H1 (cell line): ENCODE results near the gene CLEC16A. TPM values are rescaled to one million over a fixed set of nuclear protein-coding genes. Genes with fewer than 3 reads are reported as not detected.

Source experiments
- CTCF ChIA-PET: fragments of 300-600 bp; sonication (Branson Sonifier 250); formaldehyde crosslinking; loops from one replicate; lab custom pipeline; 2021; ENCODE audit not compliant: partially characterized antibody; lab: Charles Lee
- POLR2A ChIA-PET: fragments of 300-600 bp; sonication (Branson Sonifier 250); formaldehyde crosslinking; loops from one replicate; lab custom pipeline; 2021; ENCODE audit warnings: inconsistent platforms; ENCODE audit not compliant: partially characterized antibody; lab: Charles Lee
- DNase-seq, 2 experiments: peaks; one replicate each; pipeline versions ENCODE4 v3.0.0 to v3.0.0-alpha.2; 2010 to 2022; ENCODE audit warnings: low spot score in 2 of 2, low read depth in 1 of 2, mixed read lengths in 1 of 2
- FAIRE-seq: peaks from 2 replicates; lab custom pipeline; 2011; peaks lifted over from hg19 to GRCh38; lab: Jason Lieb, UNC
- H2AFZ ChIP-seq: 2 replicates; pipeline ENCODE4 v1.8.1; 2012; ENCODE audit warnings: low read length, inconsistent platforms
- H2AK5ac ChIP-seq: 2 replicates; pipeline ENCODE4 v1.6.1; 2013; ENCODE audit warnings: low read depth, low read length
- H2BK120ac ChIP-seq: replicated peaks from 2 replicates; pipeline ENCODE3; 2013; ENCODE audit warnings: low read depth, low read length, inconsistent platforms
- H2BK12ac ChIP-seq: 2 replicates; pipeline ENCODE4 v1.6.1; 2013; ENCODE audit warnings: low read depth, low read length
- H2BK15ac ChIP-seq: 2 replicates; pipeline ENCODE4 v1.6.1; 2013; ENCODE audit warnings: low read length
- H2BK20ac ChIP-seq: 2 replicates; pipeline ENCODE4 v1.6.1; 2013; ENCODE audit warnings: low read length
- H2BK5ac ChIP-seq: 2 replicates; pipeline ENCODE4 v1.6.1; 2013; ENCODE audit warnings: low read depth, low read length
- H3K14ac ChIP-seq: 2 replicates; pipeline ENCODE4 v1.6.1; 2013; ENCODE audit warnings: inconsistent platforms; ENCODE audit not compliant: insufficient read length
- H3K18ac ChIP-seq: 2 replicates; pipeline ENCODE4 v1.6.1; 2013; ENCODE audit warnings: low read length; ENCODE audit errors: extremely low read depth
- H3K23ac ChIP-seq: 2 replicates; pipeline ENCODE4 v1.6.1; 2013; ENCODE audit warnings: inconsistent platforms; ENCODE audit not compliant: insufficient read length
- H3K23me2 ChIP-seq: 2 replicates; pipeline ENCODE4 v1.6.1; 2013; ENCODE audit warnings: low read depth, low read length
- H3K27ac ChIP-seq: 2 replicates; pipeline ENCODE4 v1.6.1; 2011; ENCODE audit warnings: low read depth, low read length, inconsistent platforms
- H3K27me3 ChIP-seq, 4 experiments: replicated peaks in 1 of 4; 1 replicate in 1 of 4; 2 replicates in 3 of 4; pipeline versions ENCODE4 v1.6.1 to v1.8.1; 2011 to 2013; ENCODE audit warnings: low read length in 3 of 4, mild to moderate bottlenecking in 3 of 4, inconsistent platforms in 2 of 4, mixed read lengths in 2 of 4, moderate library complexity in 1 of 4; ENCODE audit not compliant: control insufficient read depth in 3 of 4, insufficient read depth in 3 of 4; ENCODE audit errors: extremely low read depth in 1 of 4
- H3K36me3 ChIP-seq, 4 experiments: 2 replicates each; pipeline versions ENCODE4 v1.6.1 to v1.8.1; 2011 to 2013; ENCODE audit warnings: mild to moderate bottlenecking in 4 of 4, low read length in 3 of 4, moderate library complexity in 2 of 4, control low read depth in 1 of 4, inconsistent platforms in 1 of 4; ENCODE audit not compliant: insufficient read depth in 4 of 4, control insufficient read depth in 2 of 4
- H3K4ac ChIP-seq: replicated peaks from 2 replicates; pipeline ENCODE3; 2013; ENCODE audit warnings: low read length, low read depth, mixed read lengths, inconsistent platforms; ENCODE audit not compliant: insufficient read length
- H3K4me1 ChIP-seq, 4 experiments: replicated peaks in 1 of 4; 1 replicate in 1 of 4; 2 replicates in 3 of 4; pipeline versions ENCODE4 v1.6.1 to v1.8.1; 2011 to 2013; ENCODE audit warnings: low read length in 3 of 4, inconsistent platforms in 2 of 4, mixed read lengths in 1 of 4; ENCODE audit not compliant: insufficient read depth in 4 of 4, control insufficient read depth in 3 of 4
- H3K4me2 ChIP-seq, 2 experiments: 2 replicates each; pipeline versions ENCODE4 v1.6.1 to v1.8.1; 2011 to 2013; ENCODE audit warnings: low read depth in 2 of 2, low read length in 2 of 2, control low read depth in 1 of 2, inconsistent platforms in 1 of 2, mild to moderate bottlenecking in 1 of 2; ENCODE audit not compliant: insufficient read depth in 1 of 2
- H3K4me3 ChIP-seq, 4 experiments: fragments of 200-600, 300-600 bp in 1 of 4; sonication (generic), shearing (Covaris generic), sonication (Bioruptor Twin) in 1 of 4; 2 replicates each; pipeline versions ENCODE4 v1.5.1 to v1.8.1; 2011 to 2016; ENCODE audit warnings: low read length in 4 of 4, low read depth in 3 of 4, control low read depth in 2 of 4, inconsistent platforms in 2 of 4, mild to moderate bottlenecking in 2 of 4, mixed read lengths in 1 of 4, moderate library complexity in 1 of 4; ENCODE audit not compliant: insufficient read depth in 2 of 4; ENCODE audit errors: extremely low read depth in 1 of 4
- H3K56ac ChIP-seq: replicated peaks from 2 replicates; pipeline ENCODE3; 2013; ENCODE audit warnings: low read depth, mild to moderate bottlenecking, mixed read lengths, low read length, inconsistent platforms; ENCODE audit not compliant: insufficient read length
- H3K79me1 ChIP-seq: 2 replicates; pipeline ENCODE4 v1.6.1; 2013; ENCODE audit warnings: low read depth, low read length, control low read depth
- H3K79me2 ChIP-seq, 2 experiments: 2 replicates each; pipeline versions ENCODE4 v1.6.1 to v1.8.1; 2012 to 2013; ENCODE audit warnings: low read length in 2 of 2, mild to moderate bottlenecking in 2 of 2, inconsistent platforms in 1 of 2; ENCODE audit not compliant: insufficient read depth in 2 of 2, control insufficient read depth in 1 of 2
- H3K9ac ChIP-seq, 4 experiments: replicated peaks in 1 of 4; 1 replicate in 1 of 4; 2 replicates in 3 of 4; pipeline versions ENCODE4 v1.6.1 to v1.8.1; 2011 to 2013; ENCODE audit warnings: low read depth in 3 of 4, low read length in 3 of 4, control low read depth in 2 of 4, mild to moderate bottlenecking in 2 of 4, moderate library complexity in 2 of 4, inconsistent platforms in 1 of 4; ENCODE audit errors: extremely low read depth in 1 of 4
- H3K9me3 ChIP-seq, 2 experiments: 2 replicates each; pipeline versions ENCODE4 v1.6.1 to v1.8.1; 2012 to 2013; ENCODE audit warnings: mild to moderate bottlenecking in 2 of 2, moderate library complexity in 2 of 2, control low read depth in 1 of 2, inconsistent platforms in 1 of 2, low read depth in 1 of 2, low read length in 1 of 2, mixed read lengths in 1 of 2; ENCODE audit not compliant: insufficient read depth in 2 of 2
- H4K20me1 ChIP-seq, 2 experiments: replicated peaks in 1 of 2; 2 replicates each; pipeline versions ENCODE3 to v1.8.1; 2011 to 2013; ENCODE audit warnings: inconsistent platforms in 2 of 2, low read length in 2 of 2, mild to moderate bottlenecking in 1 of 2; ENCODE audit not compliant: insufficient read depth in 2 of 2, control insufficient read depth in 1 of 2
- H4K5ac ChIP-seq: 2 replicates; pipeline ENCODE4 v1.6.1; 2013; ENCODE audit warnings: low read length, low read depth, mixed read lengths, inconsistent platforms; ENCODE audit not compliant: insufficient read length
- H4K8ac ChIP-seq: 2 replicates; pipeline ENCODE4 v1.8.0; 2013; ENCODE audit warnings: mild to moderate bottlenecking, moderate library complexity, low read length, inconsistent platforms; ENCODE audit not compliant: insufficient read depth; ENCODE audit errors: extremely low read depth
- H4K91ac ChIP-seq: replicated peaks from 2 replicates; pipeline ENCODE3; 2013; ENCODE audit warnings: low read length, mixed read lengths, inconsistent platforms; ENCODE audit not compliant: insufficient read length
- BCL11A ChIP-seq, 2 experiments: IDR thresholded peaks; one replicate each; pipeline ENCODE4 v1.6.1; 2011; ENCODE audit warnings: low read depth in 2 of 2, low read length in 2 of 2, mild to moderate bottlenecking in 2 of 2
- CBX8 ChIP-seq: fragments of 300-800, 300-1000 bp; sonication (generic); IDR thresholded peaks from 2 replicates; pipeline ENCODE4 v1.7.1; 2016; ENCODE audit warnings: low read depth, low read length, borderline replicate concordance
- CHD2 ChIP-seq: IDR thresholded peaks from 2 replicates; pipeline ENCODE4 v1.6.1; 2012; ENCODE audit warnings: low read length, improper control_type of control experiment
- CTCF ChIP-seq, 3 experiments: IDR thresholded peaks; 1 replicate in 2 of 3; 2 replicates in 1 of 3; pipeline versions ENCODE4 v1.5.1 to v1.6.1; 2011; ENCODE audit warnings: low read length in 3 of 3, mild to moderate bottlenecking in 3 of 3, inconsistent platforms in 2 of 3, low read depth in 1 of 3, moderate library complexity in 1 of 3; ENCODE audit not compliant: insufficient read depth in 1 of 3; ENCODE audit errors: control extremely low read depth in 1 of 3
- EGR1 ChIP-seq: IDR thresholded peaks from 2 replicates; pipeline ENCODE4 v1.6.1; 2011; ENCODE audit warnings: low read depth, low read length, borderline replicate concordance
- GTF2F1 ChIP-seq: IDR thresholded peaks from 2 replicates; pipeline ENCODE4 v1.6.1; 2012; ENCODE audit warnings: low read depth, low read length, improper control_type of control experiment, borderline replicate concordance
- KDM4A ChIP-seq: IDR thresholded peaks from one replicate; pipeline ENCODE4 v1.7.1; 2012; ENCODE audit warnings: low read depth, mild to moderate bottlenecking, moderate library complexity, low read length, inconsistent platforms; ENCODE audit not compliant: severe bottlenecking
- MAFK ChIP-seq: IDR thresholded peaks from 2 replicates; pipeline ENCODE4 v1.6.1; 2012; ENCODE audit warnings: low read depth, mild to moderate bottlenecking, improper control_type of control experiment, low read length
- SIN3A ChIP-seq, 2 experiments: IDR thresholded peaks in 1 of 2; conservative IDR thresholded peaks in 1 of 2; 2 replicates each; pipeline ENCODE4 v1.6.1; 2011 to 2012; ENCODE audit warnings: low read length in 2 of 2, improper control_type of control experiment in 1 of 2, low read depth in 1 of 2, mild to moderate bottlenecking in 1 of 2
- SRF ChIP-seq: IDR thresholded peaks from 2 replicates; pipeline ENCODE4 v1.6.1; 2011; ENCODE audit warnings: mild to moderate bottlenecking, low read depth, low read length, moderate library complexity
- WGBS, 2 experiments: shearing (Covaris generic) in 1 of 2; methylation state at CpG; one replicate each; pipeline versions ENCODE4 v1.1.6 to v1.1.7; 2013 to 2015; ENCODE audit warnings: low lambda C conversion rate in 2 of 2, mixed read lengths in 2 of 2, inconsistent platforms in 1 of 2, low coverage in 1 of 2, missing lambda C conversion rate in 1 of 2; ENCODE audit not compliant: insufficient replicate concordance in 2 of 2, insufficient coverage in 1 of 2, insufficient read length in 1 of 2; ENCODE audit errors: extremely low coverage in 1 of 2, missing lambda C conversion rate in 1 of 2; 5-methylcytosine and 5-hydroxymethylcytosine counted together
- polyA plus RNA-seq, 7 experiments: library from polyadenylated mRNA; depleted of rRNA in 3 of 7; stranded (reverse) in 5 of 7; unstranded in 2 of 7; fragments of >200 nt in 5 of 7; fragments of 200-250 nt in 2 of 7; gene quantifications; 1 replicate in 5 of 7; 2 replicates in 1 of 7; 4 replicates in 1 of 7; pipeline versions ENCODE4 v1.2.1 to v1.2.3, GENCODE V29; 2011 to 2013; ENCODE audit warnings: missing spikeins in 2 of 7, mixed read lengths in 2 of 7
- total RNA-seq: library from RNA; stranded (reverse); fragmentation: NEBNext Ultra II Directional; extraction: Animal tissue kit (Norgen Biotek cat#: 25700); gene quantifications from 2 replicates; pipeline ENCODE4 v1.2.1, GENCODE V29; 2021
- TF ChIP-seq, protein P1 (sequence below): IDR thresholded peaks from 2 replicates; pipeline ENCODE4 v1.6.1; 2011; ENCODE audit warnings: low read depth, mild to moderate bottlenecking, low read length; ENCODE audit not compliant: insufficient read depth

The CLEC16A gene
- total and polyA plus RNA-seq, 2 of the 8 experiments (the other 6 are each of a cell fraction or from before 2014, with no cell fraction given) = 7.6 to 19.3 TPM

GRCh38 chr16:11047057-11047456 lies 102.7 kb downstream of the CLEC16A start:
- H2BK15ac ChIP-seq = no peak overlapping the region
- no peak overlapping the region for H3K4ac ChIP-seq
- no peak overlapping the region for H2AFZ ChIP-seq
- H3K4me2 ChIP-seq = no peak overlapping the region
- no peaks in the 10 kb centered on the region for H3K27me3 ChIP-seq
- H3K79me1 ChIP-seq = no peaks in the 10 kb centered on the region; the same call in 1 of the 2 replicates
- H3K9ac ChIP-seq = no peak overlapping the region
- 96% methylated on average over 4 of the region's 4 CpGs; no CpG with 5 or more reads in 1 of the 2 experiments for WGBS, 2 experiments
- no peak overlapping the region for H3K23ac ChIP-seq
- ChIA-PET CTCF (interaction anchor here (0.6 kb wide), 1 partner anchor 13 kb away, joined by 4 read pairs; no protein-coding TSS in a partner anchor), POLR2A (no interaction called here)
- no peak overlapping the region for H2BK20ac ChIP-seq
- H3K79me2 ChIP-seq = no peaks in the 10 kb centered on the region
- no peak overlapping the region for H3K56ac ChIP-seq
- H3K4me3 ChIP-seq = no peak overlapping the region
- H4K8ac ChIP-seq = no peak overlapping the region; the same call in 1 of the 2 replicates
- H4K5ac ChIP-seq = no peak overlapping the region
- H3K36me3 ChIP-seq = peaks cover 0 to 8% (median under 1%) of the 10 kb centered on the region in 4 experiments; a peak in 3 of 8 replicates
- H3K27ac ChIP-seq = no peak overlapping the region
- no peak overlapping the region for H2BK5ac ChIP-seq
- DNase-seq (no peak), FAIRE-seq (no peak)
- no peak overlapping the region for H2BK12ac ChIP-seq
- peaks cover 0 to 5% (median 4%) of the 10 kb centered on the region in 4 experiments; a peak in 4 of 7 replicates for H3K4me1 ChIP-seq
- H3K23me2 ChIP-seq = no peaks in the 10 kb centered on the region
- H3K9me3 ChIP-seq = no peaks in the 10 kb centered on the region
- H3K18ac ChIP-seq = no peak overlapping the region
- H4K91ac ChIP-seq = no peak overlapping the region
- no peak overlapping the region for H2AK5ac ChIP-seq
- peaks cover 0 to 2% of the 10 kb centered on the region in 2 experiments for H4K20me1 ChIP-seq
- H3K14ac ChIP-seq = no peak overlapping the region
- H2BK120ac ChIP-seq = no peak overlapping the region
- TF ChIP-seq, protein P1, sequence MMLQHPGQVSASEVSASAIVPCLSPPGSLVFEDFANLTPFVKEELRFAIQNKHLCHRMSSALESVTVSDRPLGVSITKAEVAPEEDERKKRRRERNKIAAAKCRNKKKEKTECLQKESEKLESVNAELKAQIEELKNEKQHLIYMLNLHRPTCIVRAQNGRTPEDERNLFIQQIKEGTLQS = no peak
- TF ChIP-seq BCL11A (IDR thresholded peaks at IDR 0.05; ENCODE audit: low read depth in 2 of 2, low read length in 2 of 2) = no peak
- no peak for TF ChIP-seq SIN3A (conservative IDR thresholded peaks at IDR 0.05 in 1 of 2, IDR thresholded peaks at IDR 0.05 in 1 of 2; ENCODE audit: low read depth in 1 of 2, low read length in 2 of 2)
- TF ChIP-seq SRF = no peak
- no peak for TF ChIP-seq CTCF (IDR thresholded peaks at IDR 0.05; ENCODE audit: control extremely low read depth in 1 of 3, insufficient read depth in 1 of 3, low read depth in 1 of 3, low read length in 3 of 3)
- TF ChIP-seq EGR1 = no peak
- no peak for TF ChIP-seq CHD2
- TF ChIP-seq CBX8 = no peak
- no peak for TF ChIP-seq KDM4A
- TF ChIP-seq GTF2F1 = no peak
- TF ChIP-seq MAFK = no peak
